ENCODE measurements around the gene LRRK1.

GRCh38 chr15:100892013-100892355, 27.2 kb upstream of the LRRK1 start:
- TF ChIP-seq CTCF (IDR thresholded peaks at IDR 0.05): no peak
- TF ChIP-seq, protein P1, sequence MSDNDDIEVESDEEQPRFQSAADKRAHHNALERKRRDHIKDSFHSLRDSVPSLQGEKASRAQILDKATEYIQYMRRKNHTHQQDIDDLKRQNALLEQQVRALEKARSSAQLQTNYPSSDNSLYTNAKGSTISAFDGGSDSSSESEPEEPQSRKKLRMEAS (CRISPR knock-in tag; IDR thresholded peaks at IDR 0.05): no peak
- TF ChIP-seq, protein P2, sequence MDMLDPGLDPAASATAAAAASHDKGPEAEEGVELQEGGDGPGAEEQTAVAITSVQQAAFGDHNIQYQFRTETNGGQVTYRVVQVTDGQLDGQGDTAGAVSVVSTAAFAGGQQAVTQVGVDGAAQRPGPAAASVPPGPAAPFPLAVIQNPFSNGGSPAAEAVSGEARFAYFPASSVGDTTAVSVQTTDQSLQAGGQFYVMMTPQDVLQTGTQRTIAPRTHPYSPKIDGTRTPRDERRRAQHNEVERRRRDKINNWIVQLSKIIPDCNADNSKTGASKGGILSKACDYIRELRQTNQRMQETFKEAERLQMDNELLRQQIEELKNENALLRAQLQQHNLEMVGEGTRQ (CRISPR knock-in tag; IDR thresholded peaks at IDR 0.05): no peak
- no peak for TF ChIP-seq ZBTB43 (CRISPR knock-in tag; IDR thresholded peaks at IDR 0.05)
- TF ChIP-seq, protein P3, sequence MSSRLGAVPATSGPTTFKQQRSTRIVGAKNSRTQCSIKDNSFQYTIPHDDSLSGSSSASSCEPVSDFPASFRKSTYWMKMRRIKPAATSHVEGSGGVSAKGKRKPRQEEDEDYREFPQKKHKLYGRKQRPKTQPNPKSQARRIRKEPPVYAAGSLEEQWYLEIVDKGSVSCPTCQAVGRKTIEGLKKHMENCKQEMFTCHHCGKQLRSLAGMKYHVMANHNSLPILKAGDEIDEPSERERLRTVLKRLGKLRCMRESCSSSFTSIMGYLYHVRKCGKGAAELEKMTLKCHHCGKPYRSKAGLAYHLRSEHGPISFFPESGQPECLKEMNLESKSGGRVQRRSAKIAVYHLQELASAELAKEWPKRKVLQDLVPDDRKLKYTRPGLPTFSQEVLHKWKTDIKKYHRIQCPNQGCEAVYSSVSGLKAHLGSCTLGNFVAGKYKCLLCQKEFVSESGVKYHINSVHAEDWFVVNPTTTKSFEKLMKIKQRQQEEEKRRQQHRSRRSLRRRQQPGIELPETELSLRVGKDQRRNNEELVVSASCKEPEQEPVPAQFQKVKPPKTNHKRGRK (CRISPR knock-in tag; IDR thresholded peaks at IDR 0.05; ENCODE audit: borderline replicate concordance): no peak

All from WTC11 (cell line).